Gastroesophageal sphincter (tissue), 4 donors: ENCODE measurements around the gene SORCS3. TPM values are rescaled to one million over a fixed set of nuclear protein-coding genes. Genes with fewer than 3 reads are reported as not detected.

Source experiments
- ATAC-seq: fragments of 150-250 bp; one replicate; pipeline ENCODE4 v1.9.1; 2016; ENCODE audit warnings: mild to moderate bottlenecking, moderate library complexity
- H3K27ac ChIP-seq, 4 donors: fragments of 200-600 bp; sonication (generic) in 3 of 4; 1 replicate in 3 of 4; 2 replicates in 1 of 4; pipeline ENCODE4 v1.5.1; 2016 to 2019
- H3K27me3 ChIP-seq: fragments of 200-600 bp; sonication (generic); one replicate; pipeline ENCODE4 v1.5.1; 2019
- H3K36me3 ChIP-seq, 2 donors: fragments of 200-600 bp; sonication (generic); one replicate each; pipeline ENCODE4 v1.5.1; 2019; ENCODE audit warnings: control low read depth in 1 of 2
- H3K4me1 ChIP-seq, 3 donors: fragments of 200-600 bp; sonication (generic); 1 replicate in 2 of 3; 2 replicates in 1 of 3; pipeline ENCODE4 v1.5.1; 2016 to 2019; ENCODE audit warnings: control low read depth in 2 of 3
- H3K4me3 ChIP-seq, 2 donors: fragments of 200-600 bp; sonication (generic); one replicate each; pipeline ENCODE4 v1.5.1; 2019; ENCODE audit warnings: mild to moderate bottlenecking in 1 of 2, moderate library complexity in 1 of 2
- H3K9me3 ChIP-seq, 3 donors: fragments of 200-600 bp; sonication (generic); one replicate each; pipeline ENCODE4 v1.5.1; 2017 to 2019; ENCODE audit warnings: control low read depth in 2 of 3
- CTCF ChIP-seq, 4 experiments: fragments of 200-600 bp in 2 of 4; fragments of 450-650 bp in 2 of 4; sonication (generic) in 1 of 4; IDR thresholded peaks; one replicate each; pipeline ENCODE4 v1.5.1; 2017 to 2019; ENCODE audit warnings: antibody characterized with exemption in 4 of 4, mild to moderate bottlenecking in 2 of 4, moderate library complexity in 2 of 4
- EP300 ChIP-seq: sonication (generic); formaldehyde crosslinking; IDR thresholded peaks from one replicate; pipeline ENCODE4 v1.6.1; 2017; ENCODE audit warnings: antibody characterized with exemption, mild to moderate bottlenecking
- POLR2A ChIP-seq, 2 donors: fragments of 450-650 bp; IDR thresholded peaks; one replicate each; pipeline ENCODE4 v1.6.1; 2017; ENCODE audit warnings: antibody characterized with exemption in 2 of 2, mild to moderate bottlenecking in 2 of 2, moderate library complexity in 1 of 2
- POLR2AphosphoS5 ChIP-seq: sonication (generic); formaldehyde crosslinking; IDR thresholded peaks from one replicate; pipeline ENCODE4 v1.6.1; 2017; ENCODE audit warnings: antibody characterized with exemption
- WGBS, 2 donors: methylation state at CpG; one replicate each; pipeline ENCODE4 v1.1.5; 2018; ENCODE audit warnings: low coverage in 1 of 2; 5-methylcytosine and 5-hydroxymethylcytosine counted together
- total RNA-seq, 4 donors: library from RNA; depleted of rRNA; stranded (reverse); fragments of >200 nt; gene quantifications; one replicate each; pipeline ENCODE4 v1.1.0, GENCODE V29; 2016

Gene SORCS3
- total RNA-seq, 4 donors from 2014 or later = 0.31 to 1.3 (median 0.69) TPM; not detected in 1

- no peak for ATAC-seq
Measured at GRCh38 chr10:105284476-105285215, 643.6 kb downstream of the SORCS3 start.

GRCh38 chr10:105288026-105288425 is 646.9 kb downstream of the SORCS3 start:
- WGBS, 2 donors = 18 to 39% methylated on average over 2 of the region's 2 CpGs
- Histone ChIP-seq H3K9me3 (no peaks in the 10 kb centered on the region), H3K27me3 (no peaks in the 10 kb centered on the region), H3K4me1 (no peaks in the 10 kb centered on the region), H3K4me3 (no peak overlapping the region), H3K27ac (no peak overlapping the region), H3K36me3 (no peaks in the 10 kb centered on the region)
- no peak for ATAC-seq
- TF ChIP-seq POLR2AphosphoS5 (no peak), CTCF (IDR thresholded peaks at IDR 0.05) (no peak), POLR2A (IDR thresholded peaks at IDR 0.05) (no peak), EP300 (no peak)

More at GRCh38 chr10:105284476-105285215, 643.6 kb downstream of the SORCS3 start:
- no peak overlapping the region for H3K27ac ChIP-seq
- H3K27me3 ChIP-seq = no peaks in the 10 kb centered on the region
- no peaks in the 10 kb centered on the region for H3K9me3 ChIP-seq
- 0% methylated on average over 1 of the region's 1 CpG for WGBS, 2 donors
- no peak overlapping the region for H3K4me3 ChIP-seq
- no peaks in the 10 kb centered on the region for H3K4me1 ChIP-seq
- no peaks in the 10 kb centered on the region for H3K36me3 ChIP-seq
- TF ChIP-seq EP300 (no peak), POLR2AphosphoS5 (no peak), POLR2A (IDR thresholded peaks at IDR 0.05) (no peak), CTCF (IDR thresholded peaks at IDR 0.05) (no peak)

- Histone ChIP-seq H3K4me1 (no peaks in the 10 kb centered on the region), H3K4me3 (no peak overlapping the region), H3K36me3 (no peaks in the 10 kb centered on the region), H3K27me3 (no peaks in the 10 kb centered on the region), H3K9me3 (no peaks in the 10 kb centered on the region), H3K27ac (no peak overlapping the region)
- no peak for ATAC-seq
- TF ChIP-seq POLR2A (IDR thresholded peaks at IDR 0.05) (no peak), CTCF (IDR thresholded peaks at IDR 0.05) (no peak), POLR2AphosphoS5 (no peak), EP300 (no peak)
Measured at GRCh38 chr10:105288613-105289012, 647.5 kb downstream of the SORCS3 start.

GRCh38 chr10:105291571-105291970 is 650.5 kb downstream of the SORCS3 start:
- H3K4me3 ChIP-seq = no peak overlapping the region
- 57 to 70% methylated on average over 2 to 4 of the region's 4 CpGs for WGBS, 2 donors
- TF ChIP-seq POLR2AphosphoS5 (no peak), EP300 (no peak), CTCF (IDR thresholded peaks at IDR 0.05) (no peak), POLR2A (IDR thresholded peaks at IDR 0.05) (no peak)
- no peak overlapping the region for H3K27ac ChIP-seq
- no peaks in the 10 kb centered on the region for H3K27me3 ChIP-seq
- ATAC-seq = no peak
- no peaks in the 10 kb centered on the region for H3K4me1 ChIP-seq
- H3K9me3 ChIP-seq = peaks cover 0 to 10% (median 0%) of the 10 kb centered on the region in 3 donors
- H3K36me3 ChIP-seq = no peaks in the 10 kb centered on the region

DNA sequence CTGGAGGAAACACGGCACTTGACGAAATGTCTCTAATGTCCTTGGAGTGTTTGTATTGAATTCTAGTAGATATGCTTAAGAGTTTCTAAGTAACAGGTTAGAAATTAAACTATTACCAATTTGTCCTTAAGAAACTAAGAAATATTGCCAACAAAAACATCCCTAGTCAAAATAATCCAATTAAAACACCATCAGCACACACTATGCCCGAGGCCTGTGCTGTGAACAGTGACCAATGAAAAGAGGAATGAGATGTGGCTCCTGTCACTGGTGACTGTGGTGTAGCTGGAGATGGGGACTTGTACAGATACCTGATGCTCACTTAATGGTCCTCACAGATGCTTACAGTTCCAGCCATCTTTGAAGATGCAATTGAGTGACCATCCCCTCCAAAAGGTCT is 651.1 kb downstream of the SORCS3 start:
- ATAC-seq = no peak
- no peaks in the 10 kb centered on the region for H3K27me3 ChIP-seq
- H3K9me3 ChIP-seq = peaks cover 0 to 10% (median 0%) of the 10 kb centered on the region in 3 donors
- H3K36me3 ChIP-seq = no peaks in the 10 kb centered on the region
- no peak overlapping the region for H3K27ac ChIP-seq
- H3K4me3 ChIP-seq = no peak overlapping the region
- WGBS, 2 donors = 64 to 75% methylated on average over 3 of the region's 3 CpGs
- no peaks in the 10 kb centered on the region for H3K4me1 ChIP-seq
- no peak for TF ChIP-seq POLR2A (IDR thresholded peaks at IDR 0.05)
- no peak for TF ChIP-seq EP300
- TF ChIP-seq POLR2AphosphoS5 = no peak
- no peak for TF ChIP-seq CTCF (IDR thresholded peaks at IDR 0.05)
